A673 (cell line): Measurements from ENCODE around the gene SRP54.

Source experiments
- CTCF ChIP-seq: fragments of 300-800, 200-600 bp; sonication (generic); conservative IDR thresholded peaks from 2 replicates; pipeline ENCODE4 v1.5.1; 2017; ENCODE audit warnings: low read depth, mild to moderate bottlenecking, antibody characterized with exemption, low read length, moderate library complexity, mixed read lengths
- EZH2 ChIP-seq: fragments of 200-600 bp; sonication (generic); IDR thresholded peaks from 2 replicates; pipeline ENCODE4 v1.6.1; 2017; ENCODE audit warnings: borderline replicate concordance, low read depth, mild to moderate bottlenecking, mixed read lengths, antibody characterized with exemption, low read length; ENCODE audit not compliant: poor library complexity, severe bottlenecking

DNA sequence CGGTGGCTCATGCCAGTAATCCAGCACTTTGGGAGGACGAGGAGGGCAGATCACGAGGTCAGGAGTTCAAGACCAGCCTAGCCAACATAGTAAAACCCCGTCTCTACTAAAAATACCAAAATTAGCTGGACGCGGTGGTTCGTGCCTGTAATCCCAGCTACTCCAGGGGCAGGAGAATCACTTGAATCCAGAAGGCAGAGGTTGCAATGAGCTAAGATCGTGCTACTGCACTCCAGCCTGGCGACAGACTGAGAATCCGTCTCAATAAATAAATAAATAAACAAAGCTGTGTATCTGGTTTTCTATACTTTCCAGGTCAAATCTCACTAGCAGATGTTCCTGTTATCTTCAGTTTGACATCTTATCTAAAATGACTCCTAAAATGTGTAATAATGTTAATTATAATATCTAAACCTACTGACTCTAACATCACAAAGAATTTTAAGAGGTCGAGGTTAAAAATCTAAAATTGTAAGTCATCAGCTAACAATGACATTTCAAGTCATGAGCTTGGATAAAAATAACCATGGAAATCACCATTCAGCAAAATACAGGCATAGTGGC, 2.4 kb upstream of the SRP54 start:
- no peak for TF ChIP-seq CTCF
- TF ChIP-seq EZH2: no peak
